ENCODE measurements around the gene BIK.
A peak's percentile ranks its signal among the peaks of the same experiment; 100 is the strongest.

BIK gene

GRCh38 chr22:43090130-43090789 is 20.3 kb upstream of the BIK start:
- DNase-seq (ENCODE audit: extremely low spot score): peak; percentile 69
- ChIA-PET POLR2A (interaction anchor here (1.1 kb wide), 1 partner anchor 9 kb away, joined by 5 read pairs; no protein-coding TSS in a partner anchor), CTCF (interaction anchor here (0.7 to 1.1 kb wide), 3 partner anchors 138 to 222 kb away, joined by 3 read pairs; no protein-coding TSS in a partner anchor)
- no peak for TF ChIP-seq HDGF (IDR thresholded peaks at IDR 0.05; ENCODE audit: borderline replicate concordance)
- TF ChIP-seq CTBP1 (IDR thresholded peaks at IDR 0.05; ENCODE audit: borderline replicate concordance): no peak
- 0 out of 2 replicates have a peak, but pooled peaks have one; percentile 10 for TF ChIP-seq L3MBTL2 (conservative IDR thresholded peaks at IDR 0.05)
- TF ChIP-seq PKNOX1 (IDR thresholded peaks at IDR 0.05): peak; percentile 15; the same call in 1 of the 2 replicates
- TF ChIP-seq TARDBP (IDR thresholded peaks at IDR 0.05): no peak
- no peak for TF ChIP-seq ELF4 (IDR thresholded peaks at IDR 0.05)

GRCh38 chr22:43092085-43092484 is 18.5 kb upstream of the BIK start:
- TF ChIP-seq FOXA1 (IDR thresholded peaks at IDR 0.05) (no peak), LEF1 (IDR thresholded peaks at IDR 0.05; ENCODE audit: borderline replicate concordance) (no peak), ELF4 (IDR thresholded peaks at IDR 0.05) (no peak), TARDBP (IDR thresholded peaks at IDR 0.05) (no peak), SUZ12 (IDR thresholded peaks at IDR 0.05) (no peak), FOXM1 (IDR thresholded peaks at IDR 0.05; ENCODE audit: borderline replicate concordance) (no peak), ARNT (IDR thresholded peaks at IDR 0.05) (no peak), FOXK2 (IDR thresholded peaks at IDR 0.05) (no peak), BHLHE40 (IDR thresholded peaks at IDR 0.05; ENCODE audit: borderline replicate concordance) (no peak), PKNOX1 (IDR thresholded peaks at IDR 0.05) (no peak), ZNF384 (IDR thresholded peaks at IDR 0.05) (no peak), CTBP1 (IDR thresholded peaks at IDR 0.05; ENCODE audit: borderline replicate concordance) (no peak), L3MBTL2 (conservative IDR thresholded peaks at IDR 0.05) (no peak), HDGF (IDR thresholded peaks at IDR 0.05; ENCODE audit: borderline replicate concordance) (no peak), NFRKB (IDR thresholded peaks at IDR 0.05) (no peak), SP1 (IDR thresholded peaks at IDR 0.05) (no peak)
- ChIA-PET CTCF (interaction anchor here (0.6 kb wide), 1 partner anchor 58 kb away, joined by 3 read pairs; no protein-coding TSS in a partner anchor), POLR2A (no interaction called here)
- no peak for DNase-seq (ENCODE audit: extremely low spot score)

GRCh38 chr22:43094085-43094484 is 16.5 kb upstream of the BIK start:
- POLR2A ChIA-PET: no interaction called here
- TF ChIP-seq TARDBP (IDR thresholded peaks at IDR 0.05) (no peak), FOXK2 (IDR thresholded peaks at IDR 0.05) (no peak), SP1 (IDR thresholded peaks at IDR 0.05) (no peak), CTBP1 (IDR thresholded peaks at IDR 0.05; ENCODE audit: borderline replicate concordance) (no peak)
- DNase-seq (ENCODE audit: extremely low spot score): no peak
- CTCF ChIA-PET: no interaction called here

- POLR2A ChIA-PET: no interaction called here
- CTCF ChIA-PET: no interaction called here
- DNase-seq (ENCODE audit: extremely low spot score): no peak
- TF ChIP-seq FOXM1 (IDR thresholded peaks at IDR 0.05; ENCODE audit: borderline replicate concordance) (no peak), SUZ12 (IDR thresholded peaks at IDR 0.05) (no peak), HDGF (IDR thresholded peaks at IDR 0.05; ENCODE audit: borderline replicate concordance) (no peak), ZNF384 (IDR thresholded peaks at IDR 0.05) (no peak), FOXK2 (IDR thresholded peaks at IDR 0.05) (no peak), L3MBTL2 (conservative IDR thresholded peaks at IDR 0.05) (no peak), SP1 (IDR thresholded peaks at IDR 0.05) (no peak), CTBP1 (IDR thresholded peaks at IDR 0.05; ENCODE audit: borderline replicate concordance) (no peak), ELF4 (IDR thresholded peaks at IDR 0.05) (no peak), ARNT (IDR thresholded peaks at IDR 0.05) (no peak), LEF1 (IDR thresholded peaks at IDR 0.05; ENCODE audit: borderline replicate concordance) (no peak), NFRKB (IDR thresholded peaks at IDR 0.05) (no peak)
These were observed 16.0 kb upstream of the BIK start for GRCh38 chr22:43094551-43094950.

GRCh38 chr22:43096420-43096819 is 14.1 kb upstream of the BIK start:
- CTCF ChIA-PET: interaction anchor here (0.6 kb wide), 1 partner anchor 275 kb away, joined by 4 read pairs; no protein-coding TSS in a partner anchor
- POLR2A ChIA-PET: no interaction called here
- no peak for DNase-seq (ENCODE audit: extremely low spot score)
- TF ChIP-seq L3MBTL2 (conservative IDR thresholded peaks at IDR 0.05): no peak
- TF ChIP-seq PKNOX1 (IDR thresholded peaks at IDR 0.05): no peak
- TF ChIP-seq FOXK2 (IDR thresholded peaks at IDR 0.05): no peak

- TF ChIP-seq PKNOX1 (IDR thresholded peaks at IDR 0.05) (no peak), TARDBP (IDR thresholded peaks at IDR 0.05) (no peak), SP1 (IDR thresholded peaks at IDR 0.05) (no peak), SUZ12 (IDR thresholded peaks at IDR 0.05) (no peak), FOXK2 (IDR thresholded peaks at IDR 0.05) (no peak), CTBP1 (IDR thresholded peaks at IDR 0.05; ENCODE audit: borderline replicate concordance) (no peak), L3MBTL2 (conservative IDR thresholded peaks at IDR 0.05) (no peak), ZNF384 (IDR thresholded peaks at IDR 0.05) (no peak), NFRKB (IDR thresholded peaks at IDR 0.05) (no peak), FOXA1 (IDR thresholded peaks at IDR 0.05) (no peak), BHLHE40 (IDR thresholded peaks at IDR 0.05; ENCODE audit: borderline replicate concordance) (no peak), HDGF (IDR thresholded peaks at IDR 0.05; ENCODE audit: borderline replicate concordance) (no peak), ARNT (IDR thresholded peaks at IDR 0.05) (no peak), FOXM1 (IDR thresholded peaks at IDR 0.05; ENCODE audit: borderline replicate concordance) (no peak), LEF1 (IDR thresholded peaks at IDR 0.05; ENCODE audit: borderline replicate concordance) (no peak), ELF4 (IDR thresholded peaks at IDR 0.05) (no peak)
- ChIA-PET CTCF (interaction anchor here (0.5 to 1.4 kb wide), 2 partner anchors 14 to 230 kb away, joined by 5 to 6 read pairs; no protein-coding TSS in a partner anchor), POLR2A (interaction anchor here (1.6 kb wide), 1 partner anchor 8 kb away, joined by 5 read pairs; no protein-coding TSS in a partner anchor)
- no peak for DNase-seq (ENCODE audit: extremely low spot score)
These were observed 12.2 kb upstream of the BIK start for GRCh38 chr22:43098356-43098755.
